ENCODE results near the gene PIP4K2A.

PIP4K2A gene

DNA sequence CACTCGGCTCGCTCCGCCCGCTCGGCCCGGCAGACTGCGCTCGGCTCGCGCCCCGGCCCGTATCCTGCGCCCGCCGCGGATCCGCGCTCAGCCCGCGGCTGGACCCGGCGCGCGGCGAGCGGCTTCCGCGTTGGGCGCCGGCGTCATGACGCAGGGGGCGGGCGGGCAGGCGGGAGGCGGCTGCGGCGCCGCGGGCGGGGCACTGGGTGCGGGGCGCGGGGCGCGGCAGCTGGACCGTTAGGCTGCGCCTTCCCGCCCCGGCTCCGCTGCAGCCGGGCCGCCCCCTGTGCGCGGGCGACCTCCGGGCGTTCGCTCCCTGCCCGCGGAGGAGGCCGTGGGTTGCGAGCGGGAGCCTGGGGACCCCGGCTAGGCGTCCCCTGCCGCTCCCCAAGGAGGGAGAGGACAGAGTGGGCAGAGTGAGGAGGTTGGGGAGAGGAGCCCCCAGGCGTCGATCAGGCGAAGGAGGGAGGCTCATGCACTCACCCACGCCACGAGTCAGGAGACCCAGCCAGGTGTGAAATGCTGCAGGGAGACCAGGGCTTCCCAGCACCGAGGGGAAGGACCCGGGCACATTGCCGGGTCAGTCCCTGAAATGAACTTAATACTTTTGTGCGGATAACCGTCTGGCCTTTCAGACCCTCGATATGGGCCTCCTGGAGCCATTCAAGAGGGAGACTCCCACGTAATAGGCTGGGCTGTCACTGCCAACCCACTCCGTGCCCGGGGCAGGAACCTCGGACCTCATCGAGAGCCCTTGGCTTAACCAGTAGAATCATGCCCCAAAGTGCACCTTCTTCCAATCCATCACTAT lies at the start of gene PIP4K2A:
Gene PIP4K2A, minus strand, starts transcription at position 100 of the 811 bp plus-strand sequence. CDS start 252 bp downstream, outside the sequence.
- TF ChIP-seq, protein P1, sequence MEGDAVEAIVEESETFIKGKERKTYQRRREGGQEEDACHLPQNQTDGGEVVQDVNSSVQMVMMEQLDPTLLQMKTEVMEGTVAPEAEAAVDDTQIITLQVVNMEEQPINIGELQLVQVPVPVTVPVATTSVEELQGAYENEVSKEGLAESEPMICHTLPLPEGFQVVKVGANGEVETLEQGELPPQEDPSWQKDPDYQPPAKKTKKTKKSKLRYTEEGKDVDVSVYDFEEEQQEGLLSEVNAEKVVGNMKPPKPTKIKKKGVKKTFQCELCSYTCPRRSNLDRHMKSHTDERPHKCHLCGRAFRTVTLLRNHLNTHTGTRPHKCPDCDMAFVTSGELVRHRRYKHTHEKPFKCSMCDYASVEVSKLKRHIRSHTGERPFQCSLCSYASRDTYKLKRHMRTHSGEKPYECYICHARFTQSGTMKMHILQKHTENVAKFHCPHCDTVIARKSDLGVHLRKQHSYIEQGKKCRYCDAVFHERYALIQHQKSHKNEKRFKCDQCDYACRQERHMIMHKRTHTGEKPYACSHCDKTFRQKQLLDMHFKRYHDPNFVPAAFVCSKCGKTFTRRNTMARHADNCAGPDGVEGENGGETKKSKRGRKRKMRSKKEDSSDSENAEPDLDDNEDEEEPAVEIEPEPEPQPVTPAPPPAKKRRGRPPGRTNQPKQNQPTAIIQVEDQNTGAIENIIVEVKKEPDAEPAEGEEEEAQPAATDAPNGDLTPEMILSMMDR (IDR thresholded peaks at IDR 0.05) = no peak

GRCh38 chr10:22761569-22762220 lies 47.3 kb upstream of the PIP4K2A start:
- TF ChIP-seq, protein P1 (IDR thresholded peaks at IDR 0.05) = no peak

GRCh38 chr10:22760025-22760424 lies 45.6 kb upstream of the PIP4K2A start:
- TF ChIP-seq, protein P1 (IDR thresholded peaks at IDR 0.05) = no peak

- TF ChIP-seq, protein P1 (IDR thresholded peaks at IDR 0.05) = no peak
Observed at GRCh38 chr10:22758867-22759266, 44.5 kb upstream of the PIP4K2A start.

DNA sequence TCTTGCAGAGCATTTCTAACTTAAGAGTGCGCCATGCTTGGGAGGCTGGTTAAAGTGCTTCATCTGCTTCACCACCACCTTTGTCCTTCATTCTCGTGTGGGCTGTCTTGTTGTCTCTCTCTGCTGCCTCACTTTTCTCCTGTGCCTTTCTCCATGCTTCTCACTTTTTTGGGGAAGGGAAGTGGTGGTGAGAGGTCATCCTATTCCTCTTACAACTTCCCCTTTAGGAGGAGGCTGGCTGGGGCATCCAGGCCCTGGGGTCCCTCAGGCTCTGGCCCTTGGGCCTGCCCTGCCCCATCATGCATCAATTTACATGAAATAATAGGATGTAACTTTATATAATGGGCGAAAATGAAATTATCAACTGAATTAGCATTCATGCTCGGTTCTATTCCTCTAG lies 39.9 kb upstream of the PIP4K2A start:
- TF ChIP-seq, protein P1 (IDR thresholded peaks at IDR 0.05) = no peak

- TF ChIP-seq, protein P1 (IDR thresholded peaks at IDR 0.05) = no peak
Observed at GRCh38 chr10:22753786-22754185, 39.4 kb upstream of the PIP4K2A start.

- TF ChIP-seq, protein P1 (IDR thresholded peaks at IDR 0.05) = no peak
Observed at GRCh38 chr10:22752272-22752889, 38.0 kb upstream of the PIP4K2A start.

Measured in LNCAP (cell line).